Left ventricle myocardium superior (tissue), 1 donor: ENCODE data around the gene ZNF785. TPM values are rescaled to one million over a fixed set of nuclear protein-coding genes. Genes with fewer than 3 reads are reported as not detected.

Experiments
- ATAC-seq: fragments of 200-7000 bp; cut with Tn5 transposase; one replicate; pipeline ENCODE4 v1.9.1; 2020; ENCODE audit warnings: mild to moderate bottlenecking, moderate library complexity
- DNase-seq: peaks from one replicate; pipeline ENCODE4 v3.0.0-alpha.2; 2020
- intact Hi-C: fragments of 100-400 bp; cut with micrococcal nuclease; formaldehyde crosslinking; loops from one replicate; pipeline ENCODE4 v1.11.0; 2022
- total RNA-seq: library from RNA; stranded (reverse); fragmentation: NEBNext Ultra II Directional; extraction: Animal tissue kit (Norgen Biotek cat#: 25700); gene quantifications from one replicate; pipeline ENCODE4 v1.2.1, GENCODE V29; 2021
- donor health status: DM: no; HTN: yes; CAD: no; lungs with severe emphysema.

Gene ZNF785
- total RNA-seq, 1 donor from 2014 or later = 7.3 TPM

GRCh38 chr16:30567991-30568638, 17.4 kb downstream of the ZNF785 start:
- intact Hi-C loops = no loop called here
- ATAC-seq = no peak
- DNase-seq = no peak

GRCh38 chr16:30567160-30567990, 18.1 kb downstream of the ZNF785 start:
- intact Hi-C loops = no loop called here
- DNase-seq = no peak
- ATAC-seq = no peak

GRCh38 chr16:30566531-30566930, 19.0 kb downstream of the ZNF785 start:
- no peak for DNase-seq
- no peak for ATAC-seq
- intact Hi-C loops = no loop called here

- no peak for DNase-seq
- intact Hi-C loops = no loop called here
- no peak for ATAC-seq
These were observed 19.5 kb downstream of the ZNF785 start for GRCh38 chr16:30565984-30566383.

GRCh38 chr16:30565526-30565925, 20.0 kb downstream of the ZNF785 start:
- no peak for DNase-seq
- intact Hi-C loops = no loop called here
- no peak for ATAC-seq

GRCh38 chr16:30562021-30562420, 23.5 kb downstream of the ZNF785 start:
- ATAC-seq = no peak
- no peak for DNase-seq
- intact Hi-C loops = no loop called here

- DNase-seq (peak; percentile 63), ATAC-seq (no peak)
- intact Hi-C loops = no loop called here
These were observed 24.2 kb downstream of the ZNF785 start for GRCh38 chr16:30561089-30561816.

- no peak for ATAC-seq
- no peak for DNase-seq
- intact Hi-C loops = no loop called here
These were observed 25.8 kb downstream of the ZNF785 start for GRCh38 chr16:30559690-30560089.

- ATAC-seq (no peak), DNase-seq (no peak)
- intact Hi-C loops = no loop called here
These were observed 26.6 kb downstream of the ZNF785 start for GRCh38 chr16:30558789-30559377.

- peak; percentile 98 for DNase-seq
- intact Hi-C loops = no loop called here
- ATAC-seq = peak; percentile 94
These were observed 27.3 kb downstream of the ZNF785 start, which contains the start of gene ZNF764 for GRCh38 chr16:30557957-30558788. ZNF764 (minus strand) TSS chr16:30558374; CDS start chr16:30558182, 192 bp downstream.

- intact Hi-C loops = no loop called here
- ATAC-seq = peak; percentile 4
- DNase-seq = no peak
These were observed 27.9 kb downstream of the ZNF785 start for GRCh38 chr16:30557707-30557956.

- DNase-seq (no peak), ATAC-seq (no peak)
- intact Hi-C loops = no loop called here
These were observed 29.4 kb downstream of the ZNF785 start for GRCh38 chr16:30556125-30556473.

GRCh38 chr16:30555315-30556124, 30.0 kb downstream of the ZNF785 start:
- DNase-seq (no peak), ATAC-seq (no peak)
- intact Hi-C loops = no loop called here

GRCh38 chr16:30554557-30555314, 30.8 kb downstream of the ZNF785 start:
- DNase-seq (no peak), ATAC-seq (no peak)
- intact Hi-C loops = no loop called here

GRCh38 chr16:30553393-30553899, 32.1 kb downstream of the ZNF785 start:
- ATAC-seq (no peak), DNase-seq (no peak)
- intact Hi-C loops = no loop called here

GRCh38 chr16:30552956-30553355, 32.5 kb downstream of the ZNF785 start:
- DNase-seq = no peak
- intact Hi-C loops = no loop called here
- no peak for ATAC-seq

- intact Hi-C loops = no loop called here
- DNase-seq (no peak), ATAC-seq (no peak)
These were observed 33.7 kb downstream of the ZNF785 start for GRCh38 chr16:30551781-30552180.
